ENCODE measurements around the gene NAIF1.
"Not testable (repeated sequence)": the region's sequence is repeated elsewhere in the genome, so short reads cannot be mapped to it uniquely, and the experiment has no call there.

Gene NAIF1

DNA sequence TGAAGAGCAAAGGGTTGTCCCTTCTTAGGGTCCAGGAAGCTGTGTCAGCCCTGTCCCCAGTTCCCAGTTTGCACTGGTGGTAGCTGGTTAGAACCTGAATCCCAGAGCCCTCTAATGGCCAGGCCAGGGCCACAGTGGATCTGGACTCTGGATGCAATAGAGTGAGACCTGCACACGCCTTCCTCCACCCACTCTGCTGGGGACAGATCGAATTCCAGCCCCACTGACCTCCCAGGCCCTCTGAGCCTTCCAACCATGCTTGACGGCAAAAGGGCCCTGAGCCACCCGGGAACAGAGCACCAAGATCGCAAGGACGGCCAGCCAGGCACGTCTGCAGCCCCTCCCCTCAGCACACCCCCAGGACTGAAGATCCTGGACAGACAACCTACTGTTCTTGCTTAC, 23.7 kb downstream of the NAIF1 start:
- DNase-seq (ENCODE audit: low spot score in 2 of 2) (no peak), ATAC-seq (no peak)
- H3K27ac Mint-ChIP-seq = no peak overlapping the region
- no peak overlapping the region for H3K4me3 Mint-ChIP-seq
- H3K9me3 Mint-ChIP-seq = no peaks in the 10 kb centered on the region
- no peaks in the 10 kb centered on the region for H3K36me3 Mint-ChIP-seq
- H3K4me1 Mint-ChIP-seq = peaks cover 13% of the 10 kb centered on the region

DNA sequence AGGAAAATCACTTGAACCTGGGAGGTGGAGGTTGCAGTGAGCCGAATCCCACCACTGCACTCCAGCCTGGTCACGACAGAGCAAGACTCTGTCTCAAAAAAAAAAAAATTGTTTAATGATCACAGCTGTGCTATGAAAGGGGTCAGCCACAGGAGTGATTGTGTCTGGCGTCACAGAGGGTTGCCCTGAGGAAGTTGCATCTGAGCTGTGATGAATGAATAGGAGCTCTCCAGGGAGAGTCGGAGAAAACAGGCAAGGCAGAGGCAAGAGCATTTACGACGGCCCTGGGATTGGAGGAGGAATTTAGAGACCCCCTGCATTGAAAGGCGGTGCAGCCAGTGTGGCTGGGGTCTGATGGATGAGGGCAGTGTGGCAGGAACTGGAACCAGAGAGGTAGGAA, 25.1 kb downstream of the NAIF1 start:
- H3K36me3 Mint-ChIP-seq = no peaks in the 10 kb centered on the region
- H3K4me3 Mint-ChIP-seq = no peak overlapping the region
- H3K4me1 Mint-ChIP-seq = peaks cover 13% of the 10 kb centered on the region
- ATAC-seq (no peak), DNase-seq (ENCODE audit: low spot score in 2 of 2) (no peak)
- peak overlapping the region; percentile 62 for H3K27ac Mint-ChIP-seq
- H3K9me3 Mint-ChIP-seq = no peaks in the 10 kb centered on the region

DNA sequence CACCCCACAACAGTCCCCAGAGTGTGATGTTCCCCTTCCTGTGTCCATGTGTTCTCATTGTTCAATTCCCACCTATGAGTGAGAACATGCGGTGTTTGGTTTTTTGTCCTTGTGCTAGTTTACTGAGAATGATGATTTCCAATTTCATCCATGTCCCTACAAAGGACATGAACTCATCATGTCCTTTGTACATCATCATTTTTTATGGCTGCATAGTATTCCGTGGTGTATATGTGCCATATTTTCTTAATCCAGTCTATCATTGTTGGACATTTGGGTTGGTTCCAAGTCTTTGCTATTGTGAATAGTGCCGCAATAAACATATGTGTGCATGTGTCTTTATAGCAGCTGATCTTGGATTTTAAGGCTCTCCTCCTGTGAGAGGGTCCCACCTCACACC, 26.3 kb downstream of the NAIF1 start:
- H3K4me3 Mint-ChIP-seq; DNase-seq (ENCODE audit: low spot score in 2 of 2); ATAC-seq; H3K36me3 Mint-ChIP-seq; H3K27ac Mint-ChIP-seq; H3K9me3 Mint-ChIP-seq: not testable (repeated sequence)
- H3K4me1 Mint-ChIP-seq = peaks cover 13% of the 10 kb centered on the region

DNA sequence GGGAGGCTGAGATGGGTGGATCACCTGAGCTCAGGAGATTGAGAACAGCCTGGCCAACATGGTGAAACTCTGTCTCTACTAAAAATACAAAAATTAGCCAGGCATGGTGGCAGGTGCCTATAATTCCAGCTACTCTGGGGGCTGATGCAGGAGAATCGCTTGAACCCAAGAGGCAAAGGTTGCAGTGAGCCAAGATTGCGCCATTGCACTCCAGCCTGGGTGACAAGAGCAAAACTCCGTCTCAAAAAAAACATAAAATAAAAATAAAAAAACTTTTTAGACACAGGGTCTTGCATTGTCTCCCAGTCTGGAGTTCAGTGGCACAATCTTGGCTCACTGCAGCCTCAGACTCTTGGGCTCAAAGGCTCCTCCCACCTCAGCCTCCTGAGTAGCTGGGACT, 30.6 kb downstream of the NAIF1 start:
- H3K4me1 Mint-ChIP-seq = peaks cover 27% of the 10 kb centered on the region
- not testable (repeated sequence) for H3K4me3 Mint-ChIP-seq; H3K27ac Mint-ChIP-seq; H3K9me3 Mint-ChIP-seq; H3K36me3 Mint-ChIP-seq; ATAC-seq; DNase-seq (ENCODE audit: low spot score in 2 of 2)

DNA sequence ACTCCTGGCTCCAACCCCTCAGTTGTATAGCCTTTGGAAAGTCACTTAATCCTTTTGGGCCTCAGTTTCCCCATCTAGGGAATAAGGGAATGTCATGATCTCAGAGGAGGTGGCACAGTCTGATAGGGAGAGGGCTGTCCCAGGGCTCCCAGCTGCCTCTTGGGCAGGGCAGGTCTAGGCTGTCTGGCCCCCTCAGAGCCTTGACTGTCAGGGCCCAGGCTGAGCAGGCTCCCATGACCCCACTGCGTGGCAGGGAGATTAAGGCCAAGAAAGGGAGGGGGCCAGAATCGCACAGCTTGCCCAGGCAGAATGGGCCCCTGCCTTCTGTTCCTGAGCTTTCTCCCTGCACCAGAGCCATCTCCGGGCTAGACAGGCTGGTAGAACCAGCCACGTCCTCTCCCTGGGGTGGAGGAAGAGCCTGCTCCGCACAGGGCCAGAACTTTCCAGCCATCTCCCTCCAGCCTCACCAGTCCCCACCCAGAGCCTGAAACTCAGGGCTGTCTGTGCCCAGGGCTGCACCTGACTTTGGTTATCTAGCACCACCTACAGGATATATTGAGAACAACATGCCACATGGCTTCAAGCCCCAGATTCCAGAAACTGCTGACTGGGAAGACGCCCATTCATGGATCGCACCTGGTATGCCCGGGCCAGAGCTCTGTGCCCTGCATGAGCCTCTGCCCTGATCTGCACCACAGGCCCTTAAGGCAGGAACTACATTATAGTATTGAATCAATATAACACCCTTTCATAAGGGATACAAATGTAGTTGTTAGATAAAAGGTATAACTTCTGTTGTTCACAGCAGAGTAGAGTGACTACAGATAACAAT, 32.1 kb downstream of the NAIF1 start:
- Mint-ChIP-seq H3K4me3 (no peak overlapping the region), H3K36me3 (peaks cover 18% of the 10 kb centered on the region), H3K9me3 (no peaks in the 10 kb centered on the region), H3K4me1 (peaks cover 29% of the 10 kb centered on the region), H3K27ac (no peak overlapping the region)
- DNase-seq (ENCODE audit: low spot score in 2 of 2) (peak; percentile 48 to 76), ATAC-seq (peak; percentile 62)

DNA sequence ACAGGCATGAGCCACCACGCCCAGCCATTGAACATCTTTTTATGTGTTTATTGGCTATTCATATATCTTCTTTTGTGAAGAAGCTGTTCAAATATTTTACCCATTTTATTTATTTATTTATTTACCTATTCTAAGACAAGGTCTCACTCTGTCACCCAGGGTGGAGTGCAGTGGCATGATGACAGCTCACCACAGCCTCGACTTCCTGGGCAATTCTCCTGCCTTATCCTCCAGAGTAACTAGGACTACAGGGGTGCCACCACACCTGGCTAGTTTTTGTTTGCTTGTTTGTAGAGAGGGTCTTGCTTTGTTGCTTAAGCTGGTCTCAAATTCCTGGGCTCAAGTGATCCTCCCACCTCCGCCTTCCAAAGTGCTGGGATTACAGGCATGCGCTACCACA, 33.5 kb downstream of the NAIF1 start:
- peak overlapping the region; percentile 78 for H3K27ac Mint-ChIP-seq
- no peak for DNase-seq (ENCODE audit: low spot score in 2 of 2)

DNA sequence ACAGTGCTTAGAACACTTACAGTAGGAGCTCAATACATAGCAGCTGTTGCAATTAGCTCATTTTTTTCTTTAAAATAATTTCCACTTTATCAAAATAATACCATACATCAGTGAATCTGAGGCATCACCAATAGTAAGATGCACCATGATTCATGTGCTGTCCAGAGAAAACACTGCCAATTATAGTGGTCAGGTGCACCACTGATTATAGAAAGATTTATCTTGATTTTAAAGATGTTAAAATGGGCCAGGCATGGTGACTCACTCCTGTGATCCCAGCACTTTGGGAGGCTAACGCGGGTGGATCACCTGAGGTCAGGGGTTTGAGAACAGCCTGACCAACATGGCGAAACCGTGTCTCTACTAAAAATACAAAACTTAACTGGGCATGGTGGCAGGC, 39.4 kb downstream of the NAIF1 start:
- peak overlapping the region; percentile 71 for H3K4me3 Mint-ChIP-seq
- ATAC-seq (no peak), DNase-seq (ENCODE audit: low spot score in 2 of 2) (no peak)
- peaks cover 69% of the 10 kb centered on the region for H3K4me1 Mint-ChIP-seq
- peaks cover 30% of the 10 kb centered on the region for H3K36me3 Mint-ChIP-seq
- H3K27ac Mint-ChIP-seq = peak overlapping the region; percentile 97
- H3K9me3 Mint-ChIP-seq = no peaks in the 10 kb centered on the region

More for the DNA sequence above, 33.5 kb downstream of the NAIF1 start:
- no peak for ATAC-seq
- H3K4me1 Mint-ChIP-seq = peaks cover 34% of the 10 kb centered on the region
- no peaks in the 10 kb centered on the region for H3K9me3 Mint-ChIP-seq
- peaks cover 18% of the 10 kb centered on the region for H3K36me3 Mint-ChIP-seq
- H3K4me3 Mint-ChIP-seq = no peak overlapping the region

DNA sequence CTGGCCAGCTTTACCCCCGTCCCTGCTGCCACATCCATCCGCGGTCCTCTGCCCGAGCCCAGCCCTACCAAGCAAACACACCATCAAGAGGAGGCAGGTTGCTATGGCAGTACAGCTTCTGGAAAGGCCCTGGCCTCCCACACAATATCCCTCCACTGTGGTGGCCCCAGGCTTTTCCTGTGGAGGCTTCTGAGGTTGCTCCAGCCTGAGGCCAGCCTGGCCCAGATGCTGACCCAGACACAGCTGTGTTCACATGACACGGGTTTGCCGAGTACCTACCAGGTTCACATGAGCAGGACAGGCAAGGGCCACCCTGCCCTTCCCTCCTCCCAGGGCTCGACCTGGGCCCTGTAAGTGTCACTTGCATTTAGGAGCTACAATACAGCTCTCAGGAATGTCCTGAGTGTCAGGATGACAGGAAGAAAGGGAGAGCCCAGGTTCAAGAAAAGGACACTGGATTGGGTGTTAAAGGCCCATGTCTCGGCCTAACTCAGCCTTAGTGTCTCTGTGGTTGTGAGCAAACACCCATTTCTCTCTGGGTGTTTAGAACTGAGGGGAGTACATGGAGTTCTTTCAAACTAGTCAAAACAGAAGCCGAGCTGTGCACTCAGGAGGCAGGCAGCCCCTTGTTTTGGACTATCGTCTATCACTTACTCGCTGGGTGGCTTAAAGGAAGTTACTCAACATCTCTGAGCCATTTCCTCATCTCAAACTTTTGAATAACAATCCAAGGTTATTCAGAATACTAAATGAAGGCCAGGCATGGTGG, 40.2 kb downstream of the NAIF1 start:
- Mint-ChIP-seq H3K9me3 (no peaks in the 10 kb centered on the region), H3K4me1 (peaks cover 74% of the 10 kb centered on the region), H3K36me3 (peaks cover 30% of the 10 kb centered on the region), H3K27ac (peak overlapping the region; percentile 97), H3K4me3 (peak overlapping the region; percentile 71)
- DNase-seq (ENCODE audit: low spot score in 2 of 2) (peak; percentile 28 to 80), ATAC-seq (peak; percentile 72)

DNA sequence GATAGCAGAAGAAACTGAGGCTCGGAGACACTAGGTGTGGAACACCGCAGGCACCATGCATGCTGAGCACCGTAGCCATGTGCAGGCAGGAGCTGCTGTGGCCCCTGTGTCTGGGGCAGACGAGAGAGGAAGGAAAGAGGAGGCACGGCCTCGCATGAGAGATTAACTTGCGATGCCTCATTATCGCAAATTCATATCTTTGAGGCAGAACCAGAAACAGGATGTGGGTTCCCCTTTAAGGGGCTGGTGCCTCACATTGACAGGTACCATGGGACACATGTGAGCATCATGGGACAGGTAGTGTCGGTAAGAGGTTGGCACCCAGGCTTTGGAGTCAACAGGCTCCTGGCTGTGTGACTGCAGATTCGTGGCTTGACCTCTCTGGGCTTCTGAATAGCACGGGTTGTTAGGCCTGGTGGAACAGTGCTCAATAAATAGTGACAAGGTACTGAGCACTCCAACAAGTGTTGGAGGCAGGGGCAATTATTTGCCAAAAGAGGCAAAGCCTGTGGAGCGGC, 40.8 kb downstream of the NAIF1 start:
- DNase-seq (ENCODE audit: low spot score in 2 of 2) = peak; percentile 36 to 77
- Mint-ChIP-seq H3K27ac (peak overlapping the region; percentile 97), H3K36me3 (peaks cover 27% of the 10 kb centered on the region), H3K4me3 (peak overlapping the region; percentile 71), H3K9me3 (no peaks in the 10 kb centered on the region), H3K4me1 (peaks cover 80% of the 10 kb centered on the region)
- ATAC-seq = peak; percentile 70

DNA sequence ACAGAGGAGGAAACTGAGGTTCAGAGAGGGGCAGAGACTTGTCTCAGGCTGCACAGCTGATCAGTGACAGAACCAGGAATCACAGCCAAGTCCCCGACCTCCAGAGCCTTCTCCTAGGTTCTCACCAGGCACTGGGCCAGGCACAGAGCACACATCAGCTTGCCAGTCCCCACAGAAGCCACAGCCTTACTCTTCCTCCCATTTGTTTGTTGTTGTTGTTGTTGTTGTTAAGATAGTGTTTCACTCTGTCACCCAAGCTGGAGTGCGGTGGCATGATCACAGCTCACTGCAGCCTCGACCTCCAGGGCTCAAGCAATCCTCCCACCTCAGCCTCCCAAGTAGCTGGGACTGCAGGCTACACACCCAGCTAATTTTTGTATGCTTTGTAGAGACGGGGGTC, 41.4 kb downstream of the NAIF1 start:
- no peaks in the 10 kb centered on the region for H3K9me3 Mint-ChIP-seq
- H3K4me1 Mint-ChIP-seq = peaks cover 82% of the 10 kb centered on the region
- H3K36me3 Mint-ChIP-seq = peaks cover 21% of the 10 kb centered on the region
- ATAC-seq = no peak
- H3K27ac Mint-ChIP-seq = peak overlapping the region; percentile 97
- peak overlapping the region; percentile 71 for H3K4me3 Mint-ChIP-seq
- DNase-seq (ENCODE audit: low spot score in 2 of 2) = no peak

DNA sequence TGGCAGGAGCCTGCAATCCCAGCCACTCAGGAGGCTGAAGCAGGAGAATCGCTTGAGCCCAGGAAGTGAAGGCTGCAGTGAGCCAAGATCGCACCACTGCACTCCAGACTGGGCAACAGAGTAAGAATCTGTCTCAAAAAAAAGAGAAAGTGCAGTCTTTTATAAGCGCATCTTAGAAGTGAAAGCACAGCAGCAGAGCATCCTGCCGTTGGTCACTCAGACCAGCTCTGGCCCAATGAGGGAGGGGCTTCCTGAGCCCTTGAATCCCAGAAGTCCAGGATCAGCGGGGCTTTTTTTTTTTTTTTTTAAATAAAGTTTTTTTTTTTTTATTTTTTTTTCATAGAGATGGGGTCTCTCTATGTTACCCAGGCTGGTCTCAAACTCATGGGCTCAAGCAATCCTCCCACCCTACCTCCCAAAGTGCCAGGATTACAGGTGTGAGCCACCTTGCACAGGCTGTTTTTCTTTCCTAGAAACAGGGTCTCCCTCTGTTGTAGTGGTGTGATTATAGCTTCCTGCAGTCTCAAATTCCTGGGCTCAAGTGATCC, 42.3 kb downstream of the NAIF1 start:
- H3K4me1 Mint-ChIP-seq = peaks cover 82% of the 10 kb centered on the region
- ATAC-seq = no peak
- peaks cover 19% of the 10 kb centered on the region for H3K36me3 Mint-ChIP-seq
- H3K27ac Mint-ChIP-seq = peak overlapping the region; percentile 97
- no peak for DNase-seq (ENCODE audit: low spot score in 2 of 2)
- H3K9me3 Mint-ChIP-seq = no peaks in the 10 kb centered on the region
- peak overlapping the region; percentile 71 for H3K4me3 Mint-ChIP-seq

DNA sequence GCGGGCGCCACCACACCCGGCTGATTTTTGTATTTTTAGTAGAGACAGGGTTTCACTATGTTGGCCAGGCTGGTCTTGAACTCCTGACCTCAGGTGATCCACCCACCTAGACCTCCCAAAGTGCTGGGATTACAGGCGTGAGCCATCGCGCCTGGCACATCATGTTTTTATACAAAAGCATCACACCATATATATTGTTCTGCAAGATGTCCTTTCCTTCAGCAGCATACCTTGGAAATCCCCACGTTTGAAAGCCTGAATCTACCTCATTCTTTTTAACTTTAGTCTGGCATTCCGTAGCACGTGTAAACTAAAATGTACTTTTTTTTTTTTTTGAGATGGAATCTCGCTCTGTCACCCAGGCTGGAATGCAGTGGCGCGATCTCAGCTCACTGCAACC, 43.4 kb downstream of the NAIF1 start:
- H3K27ac Mint-ChIP-seq; DNase-seq (ENCODE audit: low spot score in 2 of 2); H3K4me3 Mint-ChIP-seq; ATAC-seq; H3K9me3 Mint-ChIP-seq: not testable (repeated sequence)
- peaks cover 77% of the 10 kb centered on the region for H3K4me1 Mint-ChIP-seq
- H3K36me3 Mint-ChIP-seq = peaks cover 19% of the 10 kb centered on the region

DNA sequence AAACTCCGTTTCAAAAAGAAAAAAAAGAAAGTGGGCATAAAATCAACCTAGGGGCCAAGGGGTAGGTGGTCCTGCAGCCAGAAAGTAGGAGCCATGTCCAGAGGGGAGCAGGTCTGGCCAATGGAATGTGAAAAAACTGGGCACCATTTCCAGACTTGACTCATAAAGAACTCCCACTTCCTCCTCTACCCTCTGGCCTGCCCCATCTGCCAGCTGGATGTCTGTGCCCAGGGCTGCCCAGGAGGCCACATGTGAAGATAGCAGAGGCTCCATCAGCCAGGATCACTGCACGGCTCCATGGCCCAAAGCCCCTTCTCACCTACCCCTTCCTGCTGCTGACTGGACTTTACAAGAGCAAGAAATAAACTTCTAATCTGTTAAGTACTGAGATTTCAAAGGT, 44.2 kb downstream of the NAIF1 start:
- Mint-ChIP-seq H3K9me3 (no peaks in the 10 kb centered on the region), H3K4me1 (peaks cover 69% of the 10 kb centered on the region), H3K36me3 (peaks cover 19% of the 10 kb centered on the region), H3K4me3 (no peak overlapping the region), H3K27ac (no peak overlapping the region)
- no peak for ATAC-seq
- DNase-seq (ENCODE audit: low spot score in 2 of 2) = no peak

DNA sequence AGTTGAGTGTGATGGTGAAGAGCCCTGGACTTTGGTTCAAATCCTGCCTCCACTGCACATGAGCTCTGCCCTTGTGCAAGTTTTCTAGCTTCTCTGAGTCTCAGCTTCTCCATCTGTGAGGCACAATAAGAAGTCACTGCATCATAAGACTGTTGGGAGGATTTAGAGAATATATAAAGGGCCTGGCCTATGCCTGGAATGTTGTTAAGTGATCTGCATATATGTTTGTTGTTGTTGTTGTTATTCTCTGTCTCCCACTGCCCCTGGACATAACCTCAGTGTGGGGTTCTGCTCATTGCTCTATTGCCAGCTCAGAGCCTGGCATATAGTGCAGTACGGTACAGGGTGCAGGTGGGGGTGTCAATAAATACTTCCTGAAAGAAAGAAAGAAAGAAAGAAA, 46.0 kb downstream of the NAIF1 start:
- peaks cover 53% of the 10 kb centered on the region for H3K4me1 Mint-ChIP-seq
- peaks cover 3% of the 10 kb centered on the region for H3K36me3 Mint-ChIP-seq
- no peak overlapping the region for H3K4me3 Mint-ChIP-seq
- ATAC-seq = no peak
- H3K9me3 Mint-ChIP-seq = no peaks in the 10 kb centered on the region
- peak overlapping the region; percentile 67 for H3K27ac Mint-ChIP-seq
- no peak for DNase-seq (ENCODE audit: low spot score in 2 of 2)

DNA sequence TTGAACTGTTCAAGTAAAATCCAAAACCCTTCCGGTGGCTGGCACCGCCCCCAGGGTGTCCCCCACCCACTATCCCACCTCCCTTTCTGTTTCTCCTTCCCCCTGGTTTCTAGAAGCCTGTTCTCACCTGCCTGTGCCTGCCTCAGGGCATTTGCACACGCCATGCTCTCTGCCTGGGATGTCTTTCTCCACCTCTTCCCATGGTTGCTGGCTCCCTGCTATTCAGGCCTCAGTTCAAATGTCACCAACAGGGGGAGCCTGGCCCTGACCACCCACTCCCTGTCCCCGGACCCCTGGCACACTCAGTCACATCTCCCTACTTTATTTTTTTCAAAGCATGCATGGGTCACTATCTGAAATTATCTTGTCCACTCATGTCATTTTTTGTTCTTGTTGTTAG, 46.4 kb downstream of the NAIF1 start:
- H3K4me1 Mint-ChIP-seq = peaks cover 49% of the 10 kb centered on the region
- DNase-seq (ENCODE audit: low spot score in 2 of 2) (no peak), ATAC-seq (no peak)
- peak overlapping the region; percentile 67 for H3K27ac Mint-ChIP-seq
- no peaks in the 10 kb centered on the region for H3K9me3 Mint-ChIP-seq
- no peak overlapping the region for H3K4me3 Mint-ChIP-seq
- H3K36me3 Mint-ChIP-seq = no peaks in the 10 kb centered on the region

Measured in stimulated activated effector memory CD8-positive, alpha-beta T cell treated with anti-CD3 and anti-CD28 coated beads, Interleukin-12 subunit alpha, Interleukin-12 subunit beta, amount 100 ng/mL, for 72 hours (primary cell).